ENCODE measurements around the gene AUNIP.

Gene AUNIP

GRCh38 chr1:25806418-25806817, 52.8 kb downstream of the AUNIP start:
- no peak overlapping the region for H3K9ac ChIP-seq (ENCODE audit: low read depth, low read length)
- no peak overlapping the region for H3K27ac ChIP-seq (ENCODE audit: low read depth, low read length)
- H3K4me1 ChIP-seq (ENCODE audit: insufficient read depth, low read length) = peaks cover 4% of the 10 kb centered on the region; the same call in 1 of the 2 replicates
- H3K36me3 ChIP-seq (ENCODE audit: insufficient read depth, low read length) = peaks cover 40% of the 10 kb centered on the region
- 92% methylated on average over 4 of the region's 4 CpGs for WGBS
- no peak overlapping the region for H3K4me3 ChIP-seq (ENCODE audit: low read length)
- no peaks in the 10 kb centered on the region for H3K9me3 ChIP-seq (ENCODE audit: insufficient read depth, low read depth, low read length)
- H3K27me3 ChIP-seq (ENCODE audit: insufficient read depth, low read length) = no peaks in the 10 kb centered on the region

DNA sequence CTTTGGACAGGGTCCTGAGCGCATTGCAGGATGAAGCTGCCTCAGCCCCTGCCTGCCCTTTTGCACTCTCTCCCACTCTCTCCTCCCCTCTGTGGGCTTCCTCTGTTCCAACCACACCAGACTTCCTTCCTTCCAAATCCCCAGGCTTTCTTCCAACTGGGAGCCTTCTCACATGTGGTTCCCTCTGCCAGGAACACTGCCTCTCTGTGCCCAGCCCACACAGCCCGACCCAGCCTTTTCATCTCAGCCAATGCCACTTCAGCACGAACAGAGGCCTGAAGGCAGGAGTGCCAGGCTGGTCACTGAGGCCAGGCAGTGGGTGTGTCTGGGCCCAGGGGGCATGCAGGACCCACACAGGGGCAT, 53.4 kb downstream of the AUNIP start:
- no peak overlapping the region for H3K27ac ChIP-seq (ENCODE audit: low read depth, low read length)
- no peaks in the 10 kb centered on the region for H3K9me3 ChIP-seq (ENCODE audit: insufficient read depth, low read depth, low read length)
- H3K27me3 ChIP-seq (ENCODE audit: insufficient read depth, low read length) = no peaks in the 10 kb centered on the region
- no peak overlapping the region for H3K4me3 ChIP-seq (ENCODE audit: low read length)
- WGBS = 92% methylated on average over 3 of the region's 3 CpGs
- peaks cover 37% of the 10 kb centered on the region for H3K36me3 ChIP-seq (ENCODE audit: insufficient read depth, low read length)
- peaks cover 6% of the 10 kb centered on the region; the same call in 1 of the 2 replicates for H3K4me1 ChIP-seq (ENCODE audit: insufficient read depth, low read length)
- H3K9ac ChIP-seq (ENCODE audit: low read depth, low read length) = no peak overlapping the region

GRCh38 chr1:25804964-25805862, 54.0 kb downstream of the AUNIP start:
- H3K27ac ChIP-seq (ENCODE audit: low read depth, low read length) = no peak overlapping the region
- H3K27me3 ChIP-seq (ENCODE audit: insufficient read depth, low read length) = no peaks in the 10 kb centered on the region
- H3K4me3 ChIP-seq (ENCODE audit: low read length) = no peak overlapping the region
- peaks cover 37% of the 10 kb centered on the region for H3K36me3 ChIP-seq (ENCODE audit: insufficient read depth, low read length)
- H3K9me3 ChIP-seq (ENCODE audit: insufficient read depth, low read depth, low read length) = no peaks in the 10 kb centered on the region
- H3K9ac ChIP-seq (ENCODE audit: low read depth, low read length) = no peak overlapping the region
- 96% methylated on average over 15 of the region's 15 CpGs for WGBS
- peaks cover 9% of the 10 kb centered on the region; the same call in 1 of the 2 replicates for H3K4me1 ChIP-seq (ENCODE audit: insufficient read depth, low read length)

DNA sequence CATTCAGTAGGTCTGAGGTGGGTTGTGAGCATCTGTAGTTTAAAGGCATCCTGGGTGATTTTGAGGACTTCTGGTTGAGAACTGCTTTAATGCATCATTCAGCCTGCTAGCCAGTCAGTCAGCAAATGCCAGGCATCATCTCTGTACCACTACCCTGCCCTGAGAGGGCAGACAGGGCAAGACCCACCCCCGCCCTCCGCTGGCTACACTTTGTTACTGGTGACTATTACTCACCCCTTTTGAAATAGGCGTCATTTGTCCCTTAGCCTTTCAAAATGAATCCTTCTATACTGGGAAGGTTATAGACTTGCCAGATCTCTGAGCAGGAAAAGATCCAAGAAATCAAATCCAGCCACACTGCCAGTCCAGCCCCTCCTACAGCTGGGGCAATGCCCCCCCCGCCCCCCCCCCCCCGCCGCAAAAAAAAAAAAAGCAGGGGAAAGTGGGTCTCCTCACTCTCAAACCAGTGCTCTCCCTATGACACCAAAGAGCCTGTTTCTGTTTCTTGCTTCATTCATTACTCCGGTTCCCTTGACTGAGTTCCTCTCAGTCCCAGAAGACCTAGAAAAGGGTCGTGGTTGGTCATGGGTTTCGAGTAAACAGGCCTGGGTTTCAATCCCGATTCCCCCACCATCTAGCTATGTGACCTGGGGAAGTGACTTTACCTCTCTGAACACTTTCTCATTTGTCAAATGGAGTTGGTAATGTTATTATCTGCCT, 54.9 kb downstream of the AUNIP start:
- Histone ChIP-seq H3K27me3 (ENCODE audit: insufficient read depth, low read length) (peaks cover 2% of the 10 kb centered on the region; the same call in 1 of the 2 replicates), H3K9ac (ENCODE audit: low read depth, low read length) (no peak overlapping the region), H3K27ac (ENCODE audit: low read depth, low read length) (no peak overlapping the region), H3K9me3 (ENCODE audit: insufficient read depth, low read depth, low read length) (no peaks in the 10 kb centered on the region), H3K4me1 (ENCODE audit: insufficient read depth, low read length) (peaks cover 13% of the 10 kb centered on the region), H3K36me3 (ENCODE audit: insufficient read depth, low read length) (peaks cover 31% of the 10 kb centered on the region), H3K4me3 (ENCODE audit: low read length) (no peak overlapping the region)
- 87% methylated on average over 7 of the region's 10 CpGs for WGBS

- no peak overlapping the region for H3K9ac ChIP-seq (ENCODE audit: low read depth, low read length)
- peaks cover 5% of the 10 kb centered on the region; the same call in 1 of the 2 replicates for H3K27me3 ChIP-seq (ENCODE audit: insufficient read depth, low read length)
- no peaks in the 10 kb centered on the region for H3K9me3 ChIP-seq (ENCODE audit: insufficient read depth, low read depth, low read length)
- H3K27ac ChIP-seq (ENCODE audit: low read depth, low read length) = no peak overlapping the region
- H3K36me3 ChIP-seq (ENCODE audit: insufficient read depth, low read length) = peaks cover 26% of the 10 kb centered on the region
- H3K4me3 ChIP-seq (ENCODE audit: low read length) = no peak overlapping the region
- WGBS = 91% methylated on average over 1 of the region's 1 CpG
- peaks cover 14% of the 10 kb centered on the region for H3K4me1 ChIP-seq (ENCODE audit: insufficient read depth, low read length)
Measured at GRCh38 chr1:25803368-25803767, 55.9 kb downstream of the AUNIP start.

DNA sequence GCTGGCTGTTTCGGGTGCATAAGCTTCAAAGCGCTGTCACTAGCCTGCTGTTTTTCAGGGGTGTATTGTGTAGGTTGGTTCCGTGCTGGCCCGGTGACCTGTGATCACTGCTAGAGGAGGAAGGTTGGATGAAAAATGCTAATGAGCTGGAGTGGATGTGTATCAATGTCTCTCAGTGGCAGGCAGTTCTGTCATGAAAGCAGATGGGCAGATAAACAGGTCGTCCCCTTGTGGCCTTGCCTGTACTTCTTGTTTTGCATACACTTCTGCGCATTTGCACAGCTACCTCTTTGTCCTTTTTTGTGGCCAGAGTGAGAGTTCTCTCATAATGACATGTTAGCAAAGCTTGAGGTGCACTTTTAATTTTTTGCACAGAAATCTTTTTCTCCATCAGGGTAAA, 56.3 kb downstream of the AUNIP start:
- Histone ChIP-seq H3K9me3 (ENCODE audit: insufficient read depth, low read depth, low read length) (no peaks in the 10 kb centered on the region), H3K4me3 (ENCODE audit: low read length) (no peak overlapping the region), H3K27ac (ENCODE audit: low read depth, low read length) (no peak overlapping the region), H3K36me3 (ENCODE audit: insufficient read depth, low read length) (peaks cover 26% of the 10 kb centered on the region), H3K27me3 (ENCODE audit: insufficient read depth, low read length) (peaks cover 5% of the 10 kb centered on the region; the same call in 1 of the 2 replicates), H3K9ac (ENCODE audit: low read depth, low read length) (no peak overlapping the region), H3K4me1 (ENCODE audit: insufficient read depth, low read length) (peaks cover 14% of the 10 kb centered on the region)
- 88% methylated on average over 6 of the region's 6 CpGs for WGBS

- Histone ChIP-seq H3K27ac (ENCODE audit: low read depth, low read length) (no peak overlapping the region), H3K4me1 (ENCODE audit: insufficient read depth, low read length) (peaks cover 18% of the 10 kb centered on the region), H3K9me3 (ENCODE audit: insufficient read depth, low read depth, low read length) (no peaks in the 10 kb centered on the region), H3K36me3 (ENCODE audit: insufficient read depth, low read length) (peaks cover 11% of the 10 kb centered on the region), H3K9ac (ENCODE audit: low read depth, low read length) (peak overlapping the region; percentile 59; the same call in 1 of the 2 replicates), H3K27me3 (ENCODE audit: insufficient read depth, low read length) (peaks cover 5% of the 10 kb centered on the region; the same call in 1 of the 2 replicates), H3K4me3 (ENCODE audit: low read length) (peak overlapping the region; percentile 67)
- WGBS = 77% methylated on average over 15 of the region's 15 CpGs
Measured at GRCh38 chr1:25800703-25801377, 58.4 kb downstream of the AUNIP start.

DNA sequence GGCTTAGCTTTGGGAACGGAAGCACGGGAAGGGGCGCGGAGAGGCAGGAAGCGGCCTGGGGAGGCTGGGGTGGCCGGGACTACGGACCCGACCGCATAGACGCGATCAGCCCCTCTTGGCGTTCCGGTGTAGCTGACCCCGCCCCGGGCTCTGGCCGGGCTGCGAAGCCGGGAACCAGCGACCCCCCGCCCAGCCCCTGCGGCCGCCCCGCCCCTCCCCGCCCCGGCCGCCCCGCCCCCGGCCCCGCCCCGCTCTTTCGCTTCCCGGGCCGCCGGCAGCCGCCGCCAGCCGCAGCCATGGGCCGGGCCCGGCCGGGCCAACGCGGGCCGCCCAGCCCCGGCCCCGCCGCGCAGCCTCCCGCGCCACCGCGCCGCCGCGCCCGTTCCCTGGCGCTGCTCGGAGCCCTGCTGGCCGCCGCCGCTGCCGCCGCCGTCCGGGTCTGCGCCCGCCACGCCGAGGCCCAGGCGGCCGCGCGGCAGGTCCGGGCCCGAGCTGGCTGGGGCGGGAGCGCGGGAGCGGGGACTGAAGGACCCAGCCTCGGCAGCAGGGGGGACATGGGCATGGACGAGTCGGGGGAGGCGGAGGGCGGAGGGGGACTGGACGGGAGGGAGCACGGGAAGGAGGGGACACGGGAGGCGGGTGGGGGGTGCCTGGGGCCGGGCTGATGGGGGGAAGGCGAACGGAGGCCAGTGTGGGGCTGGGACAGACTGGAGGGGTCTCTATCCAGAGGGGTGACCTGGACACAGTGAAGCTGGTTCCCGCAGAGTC, 59.1 kb downstream of the AUNIP start, which contains the start of gene SELENON:
Gene SELENON (plus strand): TSS at position 259 of the 768 bp plus-strand sequence. CDS start 38 bp downstream, at position 297.
- H3K27me3 ChIP-seq (ENCODE audit: insufficient read depth, low read length) = peaks cover 5% of the 10 kb centered on the region; the same call in 1 of the 2 replicates
- H3K4me1 ChIP-seq (ENCODE audit: insufficient read depth, low read length) = peaks cover 18% of the 10 kb centered on the region
- H3K9ac ChIP-seq (ENCODE audit: low read depth, low read length) = peak within 1 kb of the TSS; percentile 72
- under 1% methylated on average over 84 of the region's 91 CpGs for whole genome bisulfite sequencing
- H3K9me3 ChIP-seq (ENCODE audit: insufficient read depth, low read depth, low read length) = no peaks in the 10 kb centered on the region
- peak within 1 kb of the TSS; percentile 67 for H3K4me3 ChIP-seq (ENCODE audit: low read length)
- H3K36me3 ChIP-seq (ENCODE audit: insufficient read depth, low read length) = peaks cover 4% of the 10 kb centered on the region
- peak within 1 kb of the TSS; percentile 20; the same call in 1 of the 2 replicates for H3K27ac ChIP-seq (ENCODE audit: low read depth, low read length)

DNA sequence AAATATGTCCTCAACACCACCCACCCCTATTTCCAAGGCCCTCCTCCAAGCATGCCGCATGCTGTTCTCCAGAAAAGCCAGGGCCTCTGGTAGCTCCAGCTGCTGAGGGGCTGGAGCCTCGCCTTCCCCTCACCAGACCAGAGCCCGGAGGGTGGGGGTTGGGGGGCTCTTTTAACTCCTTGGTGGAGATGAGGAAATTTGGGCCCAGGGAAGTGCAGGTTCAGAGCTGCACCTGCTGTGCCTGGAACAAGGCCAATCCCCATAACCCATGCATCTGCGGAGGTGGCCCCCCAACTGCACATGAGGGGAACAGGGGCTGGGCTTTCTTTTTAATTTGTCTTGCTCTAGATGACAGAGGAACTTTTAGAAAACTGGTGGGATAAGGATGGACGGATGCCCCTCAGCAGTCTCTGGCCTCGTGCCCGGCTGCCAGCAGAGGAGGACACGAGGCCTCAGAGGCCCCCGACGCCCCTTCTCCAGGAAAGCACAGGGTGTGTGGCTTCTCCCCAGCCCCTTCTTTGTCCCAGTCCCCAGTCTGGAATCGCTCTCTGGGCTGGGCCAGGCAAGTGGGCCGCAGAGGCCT, 59.8 kb downstream of the AUNIP start:
- H3K9me3 ChIP-seq (ENCODE audit: insufficient read depth, low read depth, low read length) = no peaks in the 10 kb centered on the region
- peak overlapping the region; percentile 20; the same call in 1 of the 2 replicates for H3K27ac ChIP-seq (ENCODE audit: low read depth, low read length)
- 43% methylated on average over 12 of the region's 12 CpGs for WGBS
- H3K4me1 ChIP-seq (ENCODE audit: insufficient read depth, low read length) = peaks cover 18% of the 10 kb centered on the region
- H3K36me3 ChIP-seq (ENCODE audit: insufficient read depth, low read length) = no peaks in the 10 kb centered on the region
- H3K27me3 ChIP-seq (ENCODE audit: insufficient read depth, low read length) = peaks cover 5% of the 10 kb centered on the region; the same call in 1 of the 2 replicates
- peak overlapping the region; percentile 49 for H3K4me3 ChIP-seq (ENCODE audit: low read length)
- H3K9ac ChIP-seq (ENCODE audit: low read depth, low read length) = peak overlapping the region; percentile 72

Measured in HUES64 (cell line).